Aorta (tissue), 5 donors: Measurements from ENCODE around the gene LUC7L3. TPM values are rescaled to one million over a fixed set of nuclear protein-coding genes. Genes with fewer than 3 reads are reported as not detected.

Experiments used
- ATAC-seq: fragments of 200-7000 bp; cut with Tn5 transposase; one replicate; pipeline ENCODE4 v1.9.1; 2022; ENCODE audit warnings: moderate library complexity; ENCODE audit not compliant: low FRiP score
- DNase-seq, 2 donors: peaks; one replicate each; pipeline ENCODE4 v3.0.0-alpha.2; 2020
- H3K27ac ChIP-seq, 2 donors: one replicate each; pipeline ENCODE4 v1.5.1; 2013; ENCODE audit warnings: low read length in 2 of 2, mild to moderate bottlenecking in 2 of 2, moderate library complexity in 2 of 2, control low read depth in 1 of 2, inconsistent platforms in 1 of 2, low read depth in 1 of 2
- H3K27me3 ChIP-seq, 2 donors: one replicate each; pipeline ENCODE4 v1.6.1; 2013; ENCODE audit warnings: control low read depth in 1 of 2, low read length in 1 of 2, mild to moderate bottlenecking in 1 of 2, moderate library complexity in 1 of 2; ENCODE audit not compliant: insufficient read depth in 2 of 2, control insufficient read depth in 1 of 2
- H3K36me3 ChIP-seq, 2 donors: one replicate each; pipeline ENCODE4 v1.6.1; 2013; ENCODE audit warnings: control low read depth in 1 of 2, low read length in 1 of 2, mild to moderate bottlenecking in 1 of 2; ENCODE audit not compliant: insufficient read depth in 2 of 2, control insufficient read depth in 1 of 2
- H3K4me1 ChIP-seq, 2 donors: one replicate each; pipeline ENCODE4 v1.6.1; 2013; ENCODE audit warnings: low read length in 2 of 2, control low read depth in 1 of 2, mild to moderate bottlenecking in 1 of 2, moderate library complexity in 1 of 2; ENCODE audit not compliant: insufficient read depth in 2 of 2, control insufficient read depth in 1 of 2
- H3K4me3 ChIP-seq, 2 donors: one replicate each; pipeline ENCODE4 v1.5.1; 2013; ENCODE audit warnings: low read length in 2 of 2, control low read depth in 1 of 2, mild to moderate bottlenecking in 1 of 2
- H3K9me3 ChIP-seq: one replicate; pipeline ENCODE4 v1.6.1; 2013; ENCODE audit warnings: mild to moderate bottlenecking, low read length; ENCODE audit not compliant: control insufficient read depth
- WGBS, 2 donors: extraction: QIAGEN DNeasy Blood & Tissue Kit; methylation state at CpG; one replicate each; pipeline ENCODE4 v1.1.7; 2013; 5-methylcytosine and 5-hydroxymethylcytosine counted together
- intact Hi-C, 2 donors: fragments of 100-400 bp; cut with DNase I; formaldehyde crosslinking; loops; one replicate each; pipeline versions ENCODE4 v1.14.2 to v1.15.0; 2022
- polyA plus RNA-seq, 2 donors: library from polyadenylated mRNA; stranded (reverse); fragments of 200-250 nt; gene quantifications; one replicate each; pipeline ENCODE4 v1.2.3, GENCODE V29; 2013
- total RNA-seq, 2 donors: library from RNA; stranded (reverse); fragmentation: NEBNext Ultra II Directional; extraction: Animal tissue kit (Norgen Biotek cat#: 25700); gene quantifications; one replicate each; pipeline ENCODE4 v1.2.1, GENCODE V29; 2021
- donor health status: healthy with polysubstance abuse.
- donor health status: Bipolar disorder and iron deficiency.
- donor health status: DM: no; HTN: no; CAD: no.
- donor health status: DM: no; HTN: no; CAD: no.
- donor health status: DM: yes; HTN: yes; CAD: no.

Gene LUC7L3
- total and polyA plus RNA-seq, 4 donors: 123 to 852 (median 168) TPM

DNA sequence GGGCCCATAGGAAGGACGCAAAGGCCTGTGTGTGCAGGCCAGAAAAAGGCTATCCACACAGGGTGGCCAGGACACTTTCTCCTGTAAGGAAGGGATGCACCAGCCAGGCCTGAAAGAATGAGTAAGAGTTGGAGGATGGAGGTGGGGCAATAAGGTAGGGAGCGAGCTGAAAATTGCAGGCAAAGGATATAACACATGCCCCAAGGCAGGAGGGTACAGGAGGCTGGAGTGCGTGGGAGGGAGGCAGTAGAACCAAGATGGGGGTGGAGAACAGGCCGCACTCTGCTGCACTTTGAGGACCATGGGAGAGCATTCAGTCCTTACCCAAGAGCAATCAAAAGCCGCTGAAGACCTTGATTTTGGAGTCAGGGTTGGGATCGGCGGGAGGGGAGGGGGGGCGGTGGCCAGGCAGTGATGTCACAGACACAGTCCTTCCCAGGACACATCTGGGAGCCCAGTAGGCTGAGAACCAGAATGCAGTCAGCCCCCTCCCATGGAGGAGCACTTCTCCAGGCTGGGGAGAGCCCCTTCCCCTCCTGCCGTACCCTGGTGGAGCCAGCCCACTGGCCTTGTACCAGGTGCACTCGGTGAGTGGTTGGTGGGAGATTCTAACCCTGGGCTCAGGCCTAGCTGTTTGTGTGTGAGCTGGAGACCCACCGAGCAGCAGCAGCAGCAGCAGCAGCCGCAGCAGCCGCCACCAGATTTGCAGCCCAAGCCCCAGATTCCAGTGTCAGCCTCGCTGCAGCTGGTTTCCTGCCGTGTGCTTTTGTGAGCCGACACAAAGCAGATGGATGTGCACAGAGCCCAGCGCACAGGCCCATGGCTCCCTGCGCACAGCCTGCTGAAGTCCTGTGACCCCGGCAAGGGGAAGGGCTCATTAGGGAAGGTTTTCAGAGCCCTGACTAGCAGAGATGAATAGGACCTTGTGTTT lies 29.2 kb upstream of the LUC7L3 start:
- intact Hi-C loops: loop anchor here (5.0 kb wide), 1 partner anchor 208 kb away; no protein-coding TSS in a partner anchor
- no peaks in the 10 kb centered on the region for H3K27me3 ChIP-seq
- no peak overlapping the region for H3K27ac ChIP-seq
- no peaks in the 10 kb centered on the region for H3K36me3 ChIP-seq
- peaks cover 0 to 11% of the 10 kb centered on the region in 2 donors for H3K4me1 ChIP-seq
- no peak overlapping the region for H3K4me3 ChIP-seq
- DNase-seq (peak in 1 of 2 donors; percentile 43), ATAC-seq (no peak)
- no peaks in the 10 kb centered on the region for H3K9me3 ChIP-seq
- WGBS, 2 donors: 67 to 69% methylated on average over 17 to 19 of the region's 19 CpGs

DNA sequence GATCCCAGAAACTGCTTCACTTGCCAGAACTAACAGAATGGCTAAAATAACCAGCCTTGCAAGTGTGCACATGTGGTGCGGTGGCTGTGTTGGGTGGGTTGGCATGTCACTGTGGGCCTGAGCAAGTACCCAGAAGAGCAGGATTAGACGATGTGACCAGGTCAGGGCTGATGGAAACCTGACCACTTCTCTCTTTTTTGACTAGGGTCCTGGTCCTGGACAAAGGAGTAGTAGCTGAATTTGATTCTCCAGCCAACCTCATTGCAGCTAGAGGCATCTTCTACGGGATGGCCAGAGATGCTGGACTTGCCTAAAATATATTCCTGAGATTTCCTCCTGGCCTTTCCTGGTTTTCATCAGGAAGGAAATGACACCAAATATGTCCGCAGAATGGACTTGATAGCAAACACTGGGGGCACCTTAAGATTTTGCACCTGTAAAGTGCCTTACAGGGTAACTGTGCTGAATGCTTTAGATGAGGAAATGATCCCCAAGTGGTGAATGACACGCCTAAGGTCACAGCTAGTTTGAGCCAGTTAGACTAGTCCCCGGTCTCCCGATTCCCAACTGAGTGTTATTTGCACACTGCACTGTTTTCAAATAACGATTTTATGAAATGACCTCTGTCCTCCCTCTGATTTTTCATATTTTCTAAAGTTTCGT lies 28.4 kb upstream of the LUC7L3 start:
- ATAC-seq (no peak), DNase-seq (no peak)
- intact Hi-C loops: loop anchor here in 1 of 2 donors (5.0 kb wide), 1 partner anchor 209 kb away; no protein-coding TSS in a partner anchor
- Histone ChIP-seq H3K4me1 (peaks cover 0 to 11% of the 10 kb centered on the region in 2 donors), H3K36me3 (peaks cover 4 to 5% of the 10 kb centered on the region in 2 donors), H3K27me3 (no peaks in the 10 kb centered on the region), H3K4me3 (no peak overlapping the region), H3K27ac (no peak overlapping the region), H3K9me3 (no peaks in the 10 kb centered on the region)
- WGBS, 2 donors: 64 to 67% methylated on average over 9 of the region's 9 CpGs

DNA sequence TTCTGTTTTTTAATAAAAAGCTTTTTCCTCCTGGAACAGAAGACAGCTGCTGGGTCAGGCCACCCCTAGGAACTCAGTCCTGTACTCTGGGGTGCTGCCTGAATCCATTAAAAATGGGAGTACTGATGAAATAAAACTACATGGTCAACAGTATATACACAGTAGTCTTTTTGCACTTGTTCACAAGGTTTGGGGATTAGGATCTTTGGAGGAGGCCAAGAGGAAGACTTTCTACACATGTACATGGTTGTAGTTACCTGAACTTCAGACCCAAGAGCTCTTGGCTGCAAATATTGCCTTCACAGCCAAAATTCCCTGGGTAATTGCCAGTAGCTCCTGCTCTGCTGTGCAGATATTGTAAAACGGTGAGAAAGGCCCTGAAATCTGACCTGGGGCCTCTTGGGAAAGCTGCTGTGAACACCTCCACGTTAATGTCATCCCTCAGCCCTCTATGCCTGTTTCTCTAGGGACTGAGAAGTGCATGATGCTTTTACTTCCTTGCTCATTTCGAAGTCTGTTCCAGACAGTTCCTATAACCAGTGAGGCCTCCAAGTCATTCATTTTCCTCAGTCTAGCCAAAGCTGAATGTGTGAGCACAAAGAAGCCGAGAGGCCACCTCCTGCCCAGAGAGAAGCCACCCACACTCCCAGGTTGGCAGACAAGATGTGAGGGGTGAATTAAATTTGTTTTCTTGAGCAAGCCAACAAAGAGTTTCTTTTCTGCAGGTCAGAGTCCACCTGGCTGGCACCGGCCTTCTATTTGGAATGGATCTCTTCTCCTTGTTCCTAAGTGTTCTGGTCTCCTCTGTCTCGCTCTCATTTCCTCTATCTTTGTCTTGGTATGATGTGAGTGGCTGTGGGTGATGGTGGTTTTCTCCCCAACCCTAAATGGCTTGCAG lies 27.6 kb upstream of the LUC7L3 start:
- Histone ChIP-seq H3K27me3 (no peaks in the 10 kb centered on the region), H3K27ac (no peak overlapping the region), H3K4me3 (no peak overlapping the region), H3K9me3 (no peaks in the 10 kb centered on the region), H3K36me3 (peaks cover 5 to 7% of the 10 kb centered on the region in 2 donors), H3K4me1 (peaks cover 0 to 11% of the 10 kb centered on the region in 2 donors)
- intact Hi-C loops: loop anchor here in 1 of 2 donors (5.0 kb wide), 1 partner anchor 209 kb away; no protein-coding TSS in a partner anchor
- 46 to 48% methylated on average over 6 of the region's 6 CpGs for WGBS, 2 donors
- ATAC-seq: no peak
- DNase-seq: peak in 1 of 2 donors; percentile 4

DNA sequence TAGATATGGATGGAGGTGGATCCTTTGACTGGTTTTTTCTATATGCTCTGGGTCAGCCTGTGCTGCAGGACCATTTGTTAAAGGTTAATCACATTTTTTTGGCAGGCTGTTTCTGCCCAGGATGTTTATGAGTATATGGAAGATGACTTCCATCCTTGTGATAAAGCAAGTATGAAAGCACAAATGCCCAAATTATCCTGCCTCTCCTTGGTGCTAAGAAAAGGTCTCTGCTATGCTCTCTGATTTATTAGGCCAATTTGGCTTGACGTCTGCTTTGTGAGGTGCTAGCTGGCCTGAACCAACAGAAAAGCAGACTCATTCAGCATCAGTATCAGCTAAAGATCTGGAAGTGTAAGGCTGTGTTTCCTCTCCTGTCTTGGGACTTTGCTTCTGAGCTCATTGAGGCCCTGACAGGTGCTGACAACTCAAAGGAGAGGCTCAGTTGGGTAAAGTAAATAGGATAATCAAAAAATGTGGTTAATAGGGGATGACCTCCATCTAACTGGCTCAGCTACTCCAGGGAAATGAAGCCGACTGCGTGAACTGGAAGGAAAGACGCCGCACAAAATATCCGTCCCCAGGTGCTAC lies 26.9 kb upstream of the LUC7L3 start:
- H3K4me1 ChIP-seq: peaks cover 0 to 11% of the 10 kb centered on the region in 2 donors
- 61 to 65% methylated on average over 6 of the region's 6 CpGs for WGBS, 2 donors
- intact Hi-C loops: loop anchor here in 1 of 2 donors (5.0 kb wide), 1 partner anchor 210 kb away; no protein-coding TSS in a partner anchor

DNA sequence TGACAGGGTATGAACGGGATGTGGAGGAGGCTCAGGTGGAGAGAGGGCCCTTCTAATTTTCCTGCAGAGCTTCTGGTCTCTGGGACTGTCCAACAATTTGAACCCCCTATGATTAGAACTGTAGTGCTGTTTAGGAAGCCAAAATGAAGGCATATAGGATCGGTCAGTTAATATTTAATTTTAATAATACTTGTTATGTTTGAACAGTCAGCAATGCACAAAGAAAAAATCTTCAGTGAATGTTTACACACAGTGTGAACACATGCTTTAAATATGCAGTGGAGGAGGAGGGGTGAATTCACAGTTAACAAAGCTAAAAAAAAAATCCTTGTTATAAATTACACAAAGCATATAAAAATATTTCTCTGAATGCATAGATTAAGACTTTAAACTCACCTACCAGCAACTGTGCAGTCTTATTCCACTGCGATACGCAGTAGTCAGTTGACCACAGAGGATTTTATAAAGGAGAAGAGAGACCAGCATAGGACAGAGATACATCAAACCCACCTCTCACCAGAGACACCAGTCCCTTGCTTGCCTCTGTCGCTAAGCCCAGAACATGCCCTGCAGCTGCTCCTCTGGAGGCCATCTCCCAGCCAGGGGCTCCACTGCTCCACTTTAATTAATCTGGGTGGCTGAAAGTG lies 26.2 kb upstream of the LUC7L3 start:
- 44 to 45% methylated on average over 5 of the region's 5 CpGs for WGBS, 2 donors
- intact Hi-C loops: loop anchor here in 1 of 2 donors (5.0 kb wide), 1 partner anchor 211 kb away; no protein-coding TSS in a partner anchor
- Histone ChIP-seq H3K4me1 (peaks cover 0 to 11% of the 10 kb centered on the region in 2 donors), H3K9me3 (no peaks in the 10 kb centered on the region), H3K36me3 (peaks cover 5 to 9% of the 10 kb centered on the region in 2 donors), H3K4me3 (no peak overlapping the region), H3K27me3 (no peaks in the 10 kb centered on the region), H3K27ac (peak overlapping the region in 1 of 2 donors; percentile 48)
- ATAC-seq (no peak), DNase-seq (no peak)

More for the DNA sequence above, 26.9 kb upstream of the LUC7L3 start:
- Histone ChIP-seq H3K4me3 (no peak overlapping the region), H3K36me3 (peaks cover 5 to 9% of the 10 kb centered on the region in 2 donors), H3K9me3 (no peaks in the 10 kb centered on the region), H3K27ac (peak overlapping the region; percentile 31 to 48), H3K27me3 (no peaks in the 10 kb centered on the region)
- DNase-seq (no peak), ATAC-seq (no peak)

DNA sequence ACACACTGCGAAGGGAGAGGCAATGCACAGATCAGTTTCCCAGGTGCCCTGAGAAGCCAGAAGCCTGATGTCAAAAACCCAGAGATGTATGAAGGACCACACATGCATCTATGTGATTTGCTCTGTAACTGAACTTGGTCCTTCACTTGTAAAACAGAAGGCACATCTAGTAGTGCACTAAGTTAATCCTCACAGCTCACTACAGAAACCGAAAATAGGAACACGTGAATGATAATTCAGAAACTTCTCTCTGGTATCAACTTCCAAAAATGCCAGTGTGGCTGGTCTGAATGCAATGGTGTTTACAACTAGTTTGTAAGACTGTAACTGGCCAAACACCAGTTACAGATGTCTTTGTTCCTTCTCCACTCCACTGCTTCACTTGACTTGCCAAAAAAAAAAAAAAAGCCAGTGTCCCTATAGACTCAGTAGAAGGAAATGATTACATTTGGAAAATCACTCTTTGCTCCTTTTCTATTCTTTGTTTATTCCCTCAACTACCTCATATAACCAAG lies 23.0 kb upstream of the LUC7L3 start:
- WGBS, 2 donors: 88 to 91% methylated on average over 3 of the region's 3 CpGs
- Histone ChIP-seq H3K27ac (no peak overlapping the region), H3K27me3 (no peaks in the 10 kb centered on the region), H3K4me1 (peaks cover 0 to 11% of the 10 kb centered on the region in 2 donors), H3K36me3 (peaks cover 9 to 11% of the 10 kb centered on the region in 2 donors), H3K9me3 (no peaks in the 10 kb centered on the region), H3K4me3 (no peak overlapping the region)
- ATAC-seq (no peak), DNase-seq (no peak)
- intact Hi-C loops: loop anchor here (2.0 to 5.0 kb wide), 4 partner anchors 64 to 146 kb away; partner anchors contain the start of gene ABCC3 (in 1 of the 2)

DNA sequence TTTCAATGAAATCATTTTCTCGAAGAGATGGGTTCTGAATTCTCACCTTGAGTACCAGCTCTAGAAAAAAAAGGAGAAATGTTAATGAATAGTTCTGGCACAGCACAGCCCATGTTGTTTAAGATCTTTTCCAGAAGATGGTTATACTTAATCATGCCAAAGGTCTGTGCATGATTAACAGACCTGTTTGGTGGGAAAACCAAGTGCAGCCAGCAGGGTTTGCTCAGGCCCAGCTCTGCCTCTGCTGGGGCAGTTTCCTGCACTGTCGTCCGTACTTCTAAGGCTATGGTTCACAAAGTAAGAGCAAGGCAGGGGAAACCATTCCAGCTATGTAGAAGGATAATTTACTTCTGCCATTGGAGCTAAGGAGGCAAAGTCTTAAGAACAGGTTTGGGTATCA lies 22.3 kb upstream of the LUC7L3 start:
- no peak overlapping the region for H3K4me3 ChIP-seq
- ATAC-seq (no peak), DNase-seq (no peak)
- peaks cover 0 to 11% of the 10 kb centered on the region in 2 donors for H3K4me1 ChIP-seq
- peaks cover 9 to 11% of the 10 kb centered on the region in 2 donors for H3K36me3 ChIP-seq
- intact Hi-C loops: loop anchor here (2.0 to 5.0 kb wide), 4 partner anchors 65 to 146 kb away; partner anchors contain the start of gene ABCC3 (in 1 of the 2)
- H3K27me3 ChIP-seq: no peaks in the 10 kb centered on the region
- H3K27ac ChIP-seq: no peak overlapping the region
- H3K9me3 ChIP-seq: no peaks in the 10 kb centered on the region
- WGBS, 2 donors: 85 to 86% methylated on average over 3 of the region's 3 CpGs
